Endothelial cell of umbilical vein (primary cell): ENCODE data around the gene PLEKHG7. TPM values are rescaled to one million over a fixed set of nuclear protein-coding genes. Genes with fewer than 3 reads are reported as not detected.

Source experiments
- BruUV-seq: library from RNA; stranded (reverse); fragments of 400-500 nt; replicated peaks from 2 replicates; lab custom pipeline; 2021; lab: Mats Ljungman, UMichigan
- CTCF ChIA-PET: fragments of 300-600, 350-600 bp; sonication (Branson Sonifier 250); formaldehyde crosslinking; loops from one replicate; lab custom pipeline; 2021; ENCODE audit warnings: antibody characterized with exemption, inconsistent platforms; lab: Charles Lee
- POLR2A ChIA-PET: fragments of 300-600, 350-600 bp; sonication (Branson Sonifier 250); formaldehyde crosslinking; loops from one replicate; lab custom pipeline; 2021; ENCODE audit warnings: antibody characterized with exemption, inconsistent platforms; lab: Charles Lee
- DNase-seq: peaks from one replicate; pipeline ENCODE4 v3.0.0-alpha.2; 2011; ENCODE audit warnings: low read depth, low spot score
- FAIRE-seq: peaks from 2 replicates; lab custom pipeline; 2011; peaks lifted over from hg19 to GRCh38; lab: Jason Lieb, UNC
- H2AFZ ChIP-seq: 2 replicates; pipeline ENCODE4 v1.6.0; 2012; ENCODE audit warnings: low read depth, low read length, control low read depth, inconsistent platforms
- H3K27ac ChIP-seq: 2 replicates; pipeline ENCODE4 v1.5.1; 2011; ENCODE audit warnings: low read depth, mild to moderate bottlenecking, control low read depth, low read length, moderate library complexity; ENCODE audit not compliant: insufficient read depth
- H3K27me3 ChIP-seq, 2 experiments: 2 replicates each; pipeline versions ENCODE4 v1.6.0 to v1.6.1; 2011; ENCODE audit warnings: low read length in 2 of 2, mixed read lengths in 1 of 2; ENCODE audit not compliant: control insufficient read depth in 2 of 2, insufficient read depth in 2 of 2
- H3K36me3 ChIP-seq, 2 experiments: 2 replicates in 1 of 2; 3 replicates in 1 of 2; pipeline ENCODE4 v1.5.1; 2011; ENCODE audit warnings: low read length in 2 of 2, mild to moderate bottlenecking in 1 of 2, moderate library complexity in 1 of 2; ENCODE audit not compliant: control insufficient read depth in 2 of 2, insufficient read depth in 2 of 2; ENCODE audit errors: extremely low read depth in 1 of 2
- H3K4me1 ChIP-seq: 3 replicates; pipeline ENCODE4 v1.5.1; 2011; ENCODE audit warnings: mild to moderate bottlenecking, low read length; ENCODE audit not compliant: control insufficient read depth, insufficient read depth; ENCODE audit errors: extremely low read depth
- H3K4me2 ChIP-seq: 2 replicates; pipeline ENCODE4 v1.6.1; 2011; ENCODE audit warnings: low read length, control low read depth, mixed read lengths; ENCODE audit not compliant: insufficient read depth
- H3K4me3 ChIP-seq, 3 experiments: fragments of 200-600 bp in 1 of 3; sonication (generic), shearing (Covaris generic) in 1 of 3; replicated peaks in 1 of 3; 2 replicates each; pipeline ENCODE4 v1.5.1; 2011 to 2016; ENCODE audit warnings: control low read depth in 3 of 3, low read length in 3 of 3, mild to moderate bottlenecking in 2 of 3, inconsistent platforms in 1 of 3, low read depth in 1 of 3, moderate library complexity in 1 of 3; ENCODE audit not compliant: insufficient read depth in 1 of 3
- H3K79me2 ChIP-seq: 2 replicates; pipeline ENCODE4 v1.6.0; 2012; ENCODE audit warnings: low read length, inconsistent platforms; ENCODE audit not compliant: control insufficient read depth, insufficient read depth
- H3K9ac ChIP-seq: replicated peaks from 2 replicates; pipeline ENCODE3; 2011; ENCODE audit warnings: low read length, control low read depth; ENCODE audit not compliant: insufficient read depth; ENCODE audit errors: extremely low read depth
- H3K9me1 ChIP-seq: replicated peaks from 3 replicates; pipeline ENCODE4 v1.6.0; 2011; ENCODE audit warnings: mild to moderate bottlenecking, low read length; ENCODE audit not compliant: control insufficient read depth, insufficient read depth; ENCODE audit errors: extremely low read depth
- H3K9me3 ChIP-seq: replicated peaks from 2 replicates; pipeline ENCODE4 v1.5.1; 2012; ENCODE audit warnings: low read length, inconsistent platforms; ENCODE audit not compliant: control insufficient read depth, insufficient read depth
- H4K20me1 ChIP-seq: replicated peaks from 2 replicates; pipeline ENCODE3; 2011; ENCODE audit warnings: mild to moderate bottlenecking, low read length; ENCODE audit not compliant: control insufficient read depth, insufficient read depth; ENCODE audit errors: extremely low read depth
- CTCF ChIP-seq, 2 donors: IDR thresholded peaks; 1 replicate in 1 of 2; 2 replicates in 1 of 2; pipeline ENCODE4 v1.5.1; 2011; ENCODE audit warnings: low read length in 2 of 2, mild to moderate bottlenecking in 2 of 2, moderate library complexity in 2 of 2, control low read depth in 1 of 2, inconsistent platforms in 1 of 2, low read depth in 1 of 2; ENCODE audit not compliant: insufficient read depth in 1 of 2; ENCODE audit errors: extremely low read depth in 1 of 2
- EZH2 ChIP-seq: IDR thresholded peaks from 2 replicates; pipeline ENCODE4 v1.6.1; 2012; ENCODE audit warnings: borderline replicate concordance, low read depth, mild to moderate bottlenecking, moderate library complexity, low read length, inconsistent platforms; ENCODE audit not compliant: severe bottlenecking
- FOS ChIP-seq: IDR thresholded peaks from 2 replicates; pipeline ENCODE4 v1.6.1; 2011; ENCODE audit warnings: mild to moderate bottlenecking, low read length, moderate library complexity, borderline replicate concordance; ENCODE audit not compliant: insufficient read depth
- GATA2 ChIP-seq: IDR thresholded peaks from 2 replicates; pipeline ENCODE4 v1.7.0; 2011; ENCODE audit warnings: low read depth, mild to moderate bottlenecking, moderate library complexity, mixed read lengths, low read length; ENCODE audit not compliant: insufficient read length, insufficient read depth
- JUN ChIP-seq: IDR thresholded peaks from 2 replicates; pipeline ENCODE4 v1.6.1; 2011; ENCODE audit warnings: borderline replicate concordance, low read depth; ENCODE audit not compliant: insufficient read length, insufficient read depth
- MAX ChIP-seq: IDR thresholded peaks from 2 replicates; pipeline ENCODE4 v1.6.1; 2011; ENCODE audit not compliant: insufficient read depth, insufficient read length
- MYC ChIP-seq: IDR thresholded peaks from one replicate; pipeline ENCODE4 v1.6.1; 2011; ENCODE audit warnings: mild to moderate bottlenecking, low read depth, low read length
- POLR2A ChIP-seq: IDR thresholded peaks from 2 replicates; pipeline ENCODE4 v1.6.1; 2012; ENCODE audit warnings: low read depth, mild to moderate bottlenecking, control low read depth, low read length
- POLR2AphosphoS5 ChIP-seq: IDR thresholded peaks from 2 replicates; pipeline ENCODE4 v1.6.1; 2012; ENCODE audit warnings: low read depth, mild to moderate bottlenecking, control low read depth, low read length, moderate library complexity; ENCODE audit not compliant: insufficient read depth
- dilution Hi-C: fragments of 300-500 bp; cut with MboI; formaldehyde crosslinking; loops from one replicate; pipeline ENCODE4 v1.15.0; 2019; ENCODE audit warnings: low sequenced_read_pairs; ENCODE audit not compliant: extremely low pct_ligation_motif_present
- intact Hi-C: fragments of 100-400 bp; cut with micrococcal nuclease; formaldehyde crosslinking; loops from one replicate; pipeline ENCODE4 v1.10.0; 2022
- polyA plus RNA-seq, 4 experiments: library from polyadenylated mRNA; depleted of rRNA in 3 of 4; stranded (reverse) in 3 of 4; unstranded in 1 of 4; fragments of >200 nt; gene quantifications; 2 replicates each; pipeline versions ENCODE4 v1.2.1 to v1.2.3, GENCODE V29; 2011 to 2012; ENCODE audit warnings: missing spikeins in 1 of 4
- total RNA-seq: library from RNA; stranded (reverse); gene quantifications from 2 replicates; pipeline ENCODE4 v1.2.3, GENCODE V29; 2021

PLEKHG7 gene
- total and polyA plus RNA-seq, 2 donors (not counting 3 experiments of a cell fraction or from before 2014, with no cell fraction given) = not detected

- POLR2A ChIA-PET = interaction anchor here (0.7 kb wide), 1 partner anchor 9 kb away, joined by 7 read pairs; no protein-coding TSS in a partner anchor
- Histone ChIP-seq H2AFZ (no peak overlapping the region), H3K36me3 (no peaks in the 10 kb centered on the region), H3K9ac (no peak overlapping the region), H3K9me1 (no peaks in the 10 kb centered on the region), H3K27me3 (no peaks in the 10 kb centered on the region), H3K4me3 (no peak overlapping the region), H3K79me2 (no peaks in the 10 kb centered on the region), H4K20me1 (no peaks in the 10 kb centered on the region), H3K4me2 (no peak overlapping the region), H3K9me3 (no peaks in the 10 kb centered on the region), H3K4me1 (no peaks in the 10 kb centered on the region), H3K27ac (no peak overlapping the region)
- DNase-seq (no peak), FAIRE-seq (no peak)
- dilution Hi-C loops (no loop called here), intact Hi-C loops (no loop called here)
- BruUV-seq = no TSS peak
- no peak for TF ChIP-seq MYC
- no peak for TF ChIP-seq CTCF (IDR thresholded peaks at IDR 0.05; ENCODE audit: extremely low read depth in 1 of 2, insufficient read depth in 1 of 2, low read depth in 1 of 2, low read length in 2 of 2)
- no peak for TF ChIP-seq POLR2AphosphoS5
- TF ChIP-seq FOS = no peak
- TF ChIP-seq POLR2A = no peak
- TF ChIP-seq EZH2 = no peak
- no peak for TF ChIP-seq JUN
- TF ChIP-seq MAX = no peak
- TF ChIP-seq GATA2 = no peak
- CTCF ChIA-PET = interaction anchor here (0.6 to 1.8 kb wide), 2 partner anchors 33 to 698 kb away, joined by 3 to 4 read pairs; no protein-coding TSS in a partner anchor
Observed at GRCh38 chr12:92721130-92721529, 18.3 kb downstream of the PLEKHG7 start.
